DND-41 (cell line): ENCODE data around the gene TMEM132C.

Experiments used
- ATAC-seq: fragments of 200-7000 bp; cut with Tn5 transposase; 3 replicates; pipeline ENCODE4 v1.9.1; 2021; ENCODE audit warnings: low read depth; ENCODE audit not compliant: insufficient read depth
- DNase-seq: peaks from one replicate; pipeline ENCODE4 v3.0.0-alpha.2; 2020
- H2AFZ ChIP-seq: 2 replicates; pipeline ENCODE4 v1.6.0; 2012; ENCODE audit warnings: low read depth, low read length
- H3K27ac ChIP-seq: 2 replicates; pipeline ENCODE4 v1.5.1; 2012; ENCODE audit warnings: low read length, inconsistent platforms
- H3K27me3 ChIP-seq: fragments of 200-600 bp; sonication (generic); 2 replicates; pipeline ENCODE4 v1.6.0; 2012; ENCODE audit warnings: low read length, mild to moderate bottlenecking, inconsistent platforms; ENCODE audit not compliant: insufficient read depth, poor library complexity
- H3K36me3 ChIP-seq: 2 replicates; pipeline ENCODE4 v1.5.1; 2012; ENCODE audit warnings: low read length, inconsistent platforms; ENCODE audit not compliant: insufficient read depth
- H3K4me1 ChIP-seq: 2 replicates; pipeline ENCODE4 v1.5.1; 2012; ENCODE audit warnings: mild to moderate bottlenecking, low read length; ENCODE audit not compliant: insufficient read depth
- H3K4me2 ChIP-seq: 2 replicates; pipeline ENCODE4 v1.6.0; 2012; ENCODE audit warnings: mild to moderate bottlenecking, moderate library complexity, low read length, inconsistent platforms; ENCODE audit not compliant: insufficient read depth
- H3K4me3 ChIP-seq, 2 experiments: fragments of 200-600 bp in 1 of 2; shearing (Covaris generic) in 1 of 2; 2 replicates each; pipeline ENCODE4 v1.5.1; 2012 to 2016; ENCODE audit warnings: inconsistent platforms in 2 of 2, low read length in 2 of 2, mild to moderate bottlenecking in 2 of 2, low read depth in 1 of 2, moderate library complexity in 1 of 2
- H3K79me2 ChIP-seq: 2 replicates; pipeline ENCODE4 v1.6.0; 2012; ENCODE audit warnings: low read length, inconsistent platforms; ENCODE audit not compliant: insufficient read depth
- H3K9ac ChIP-seq: 2 replicates; pipeline ENCODE4 v1.6.0; 2012; ENCODE audit warnings: low read depth, mild to moderate bottlenecking, inconsistent platforms, low read length, moderate library complexity
- H3K9me3 ChIP-seq: 2 replicates; pipeline ENCODE4 v1.5.1; 2012; ENCODE audit warnings: low read length, moderate library complexity, mild to moderate bottlenecking, inconsistent platforms; ENCODE audit not compliant: insufficient read depth, severe bottlenecking
- H4K20me1 ChIP-seq: 2 replicates; pipeline ENCODE4 v1.6.0; 2012; ENCODE audit warnings: low read length; ENCODE audit not compliant: insufficient read depth
- EZH2 ChIP-seq: IDR thresholded peaks from 3 replicates; pipeline ENCODE4 v1.6.1; 2012; ENCODE audit warnings: borderline replicate concordance, low read depth, mild to moderate bottlenecking, moderate library complexity, low read length, inconsistent platforms; ENCODE audit not compliant: severe bottlenecking
- TF ChIP-seq, protein P1 (sequence below): IDR thresholded peaks from 2 replicates; pipeline ENCODE4 v1.5.1; 2012; ENCODE audit warnings: borderline replicate concordance, low read length, moderate library complexity, mild to moderate bottlenecking; ENCODE audit not compliant: poor library complexity, severe bottlenecking; ENCODE audit errors: extremely low read depth

TMEM132C gene

DNA sequence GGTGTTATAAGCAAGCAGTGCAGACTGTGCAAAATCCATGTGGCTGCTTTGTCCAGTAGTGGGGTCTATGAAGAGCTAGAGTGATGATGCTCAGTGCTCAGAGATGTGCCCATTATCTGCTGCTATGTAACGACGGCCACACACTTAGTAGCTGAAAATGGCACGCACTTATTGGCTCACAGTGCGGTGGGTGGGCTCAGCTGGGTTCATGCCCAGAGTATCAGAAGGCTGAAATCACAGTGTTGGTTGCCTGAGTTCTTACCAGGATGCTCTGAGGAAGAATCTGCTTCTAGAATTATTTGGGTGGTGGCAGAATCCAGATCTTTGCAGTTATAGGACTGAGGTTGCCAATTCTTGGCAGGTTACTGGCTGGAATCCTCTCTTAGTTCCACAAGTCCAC is 432.1 kb downstream of the TMEM132C start:
- peaks cover 12% of the 10 kb centered on the region for H3K9me3 ChIP-seq
- no peak for DNase-seq

DNA sequence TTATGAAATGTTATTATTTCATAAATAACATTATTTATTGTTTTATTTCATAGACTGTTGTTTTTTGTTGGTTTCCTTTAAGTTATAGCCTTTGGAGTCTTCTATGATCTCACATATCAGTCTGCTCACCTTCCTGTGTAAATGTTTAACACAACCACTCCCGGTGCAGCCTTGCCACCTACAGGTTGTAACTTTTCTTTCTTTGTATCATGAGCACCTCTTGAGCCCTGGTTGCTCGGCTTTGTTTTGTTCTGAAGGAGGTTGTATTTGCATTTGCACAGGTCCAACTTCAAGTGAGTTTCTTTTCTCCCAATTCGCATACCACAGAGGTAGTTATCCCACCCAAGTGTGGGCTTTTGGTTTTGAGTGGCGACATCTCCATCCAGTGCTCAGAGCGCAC is 435.4 kb downstream of the TMEM132C start:
- Histone ChIP-seq H3K4me1 (no peaks in the 10 kb centered on the region), H3K27ac (no peak overlapping the region), H3K4me2 (no peak overlapping the region), H2AFZ (no peak overlapping the region), H4K20me1 (no peaks in the 10 kb centered on the region), H3K27me3 (no peaks in the 10 kb centered on the region), H3K9me3 (peaks cover 9% of the 10 kb centered on the region), H3K9ac (no peak overlapping the region), H3K36me3 (no peaks in the 10 kb centered on the region), H3K79me2 (no peaks in the 10 kb centered on the region), H3K4me3 (no peak overlapping the region)
- no peak for ATAC-seq
- DNase-seq: no peak
- TF ChIP-seq EZH2: no peak
- TF ChIP-seq, protein P1, sequence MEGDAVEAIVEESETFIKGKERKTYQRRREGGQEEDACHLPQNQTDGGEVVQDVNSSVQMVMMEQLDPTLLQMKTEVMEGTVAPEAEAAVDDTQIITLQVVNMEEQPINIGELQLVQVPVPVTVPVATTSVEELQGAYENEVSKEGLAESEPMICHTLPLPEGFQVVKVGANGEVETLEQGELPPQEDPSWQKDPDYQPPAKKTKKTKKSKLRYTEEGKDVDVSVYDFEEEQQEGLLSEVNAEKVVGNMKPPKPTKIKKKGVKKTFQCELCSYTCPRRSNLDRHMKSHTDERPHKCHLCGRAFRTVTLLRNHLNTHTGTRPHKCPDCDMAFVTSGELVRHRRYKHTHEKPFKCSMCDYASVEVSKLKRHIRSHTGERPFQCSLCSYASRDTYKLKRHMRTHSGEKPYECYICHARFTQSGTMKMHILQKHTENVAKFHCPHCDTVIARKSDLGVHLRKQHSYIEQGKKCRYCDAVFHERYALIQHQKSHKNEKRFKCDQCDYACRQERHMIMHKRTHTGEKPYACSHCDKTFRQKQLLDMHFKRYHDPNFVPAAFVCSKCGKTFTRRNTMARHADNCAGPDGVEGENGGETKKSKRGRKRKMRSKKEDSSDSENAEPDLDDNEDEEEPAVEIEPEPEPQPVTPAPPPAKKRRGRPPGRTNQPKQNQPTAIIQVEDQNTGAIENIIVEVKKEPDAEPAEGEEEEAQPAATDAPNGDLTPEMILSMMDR: no peak

More for the DNA sequence above, 432.1 kb downstream of the TMEM132C start:
- no peak for ATAC-seq
- Histone ChIP-seq H3K4me1 (no peaks in the 10 kb centered on the region), H3K9ac (no peak overlapping the region), H3K4me2 (no peak overlapping the region), H2AFZ (no peak overlapping the region), H3K27ac (no peak overlapping the region), H3K4me3 (no peak overlapping the region), H3K36me3 (no peaks in the 10 kb centered on the region), H3K79me2 (no peaks in the 10 kb centered on the region), H4K20me1 (no peaks in the 10 kb centered on the region), H3K27me3 (no peaks in the 10 kb centered on the region)
- no peak for TF ChIP-seq EZH2
- TF ChIP-seq, protein P1: no peak

DNA sequence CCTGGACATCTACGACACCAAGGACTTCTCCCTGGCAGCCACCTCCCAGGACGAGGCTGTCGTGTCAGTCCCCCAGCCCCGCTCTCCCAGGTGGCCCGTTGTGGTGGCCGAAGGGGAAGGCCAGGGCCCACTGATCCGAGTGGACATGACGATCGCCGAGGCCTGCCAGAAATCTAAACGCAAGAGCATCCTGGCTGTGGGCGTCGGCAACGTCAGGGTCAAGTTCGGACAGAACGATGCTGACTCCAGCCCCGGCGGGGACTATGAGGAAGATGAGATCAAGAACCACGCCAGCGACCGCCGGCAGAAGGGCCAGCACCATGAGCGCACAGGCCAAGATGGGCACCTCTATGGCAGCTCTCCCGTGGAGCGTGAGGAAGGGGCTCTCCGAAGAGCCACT is 438.2 kb downstream of the TMEM132C start:
- no peak overlapping the region for H3K4me2 ChIP-seq
- no peak overlapping the region for H3K27ac ChIP-seq
- TF ChIP-seq, protein P1: no peak
- no peak for TF ChIP-seq EZH2
- H3K27me3 ChIP-seq: no peaks in the 10 kb centered on the region
- no peak overlapping the region for H3K9ac ChIP-seq
- peaks cover 4% of the 10 kb centered on the region for H3K9me3 ChIP-seq
- no peaks in the 10 kb centered on the region for H3K79me2 ChIP-seq
- DNase-seq (no peak), ATAC-seq (no peak)
- no peaks in the 10 kb centered on the region for H3K36me3 ChIP-seq
- H3K4me1 ChIP-seq: no peaks in the 10 kb centered on the region
- no peak overlapping the region for H2AFZ ChIP-seq
- H4K20me1 ChIP-seq: no peaks in the 10 kb centered on the region
- no peak overlapping the region for H3K4me3 ChIP-seq

DNA sequence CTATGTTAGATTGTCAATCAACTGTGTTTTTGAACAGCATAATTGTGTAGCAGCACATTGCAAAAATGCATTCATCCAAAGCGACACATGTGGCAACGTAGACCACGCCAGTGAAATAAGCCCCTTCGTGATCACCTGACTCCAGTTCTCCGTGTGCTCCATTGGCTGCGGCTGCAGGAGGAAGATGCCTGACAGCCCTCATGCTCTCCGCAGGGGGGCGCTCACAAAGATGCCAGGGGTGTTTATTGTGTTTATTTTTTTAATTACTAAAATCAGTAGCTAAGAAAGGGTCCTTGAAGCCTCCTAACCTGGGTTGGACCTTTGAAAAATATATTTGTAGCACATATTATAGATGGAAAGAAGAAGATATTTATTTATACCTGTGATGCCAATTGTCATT is 440.5 kb downstream of the TMEM132C start:
- Histone ChIP-seq H3K27me3 (no peaks in the 10 kb centered on the region), H3K4me2 (no peak overlapping the region), H4K20me1 (no peaks in the 10 kb centered on the region), H3K27ac (no peak overlapping the region), H3K9ac (no peak overlapping the region), H3K79me2 (no peaks in the 10 kb centered on the region), H3K4me3 (no peak overlapping the region), H3K9me3 (peaks cover 4% of the 10 kb centered on the region), H3K36me3 (no peaks in the 10 kb centered on the region), H3K4me1 (no peaks in the 10 kb centered on the region), H2AFZ (no peak overlapping the region)
- TF ChIP-seq, protein P1: no peak
- DNase-seq (no peak), ATAC-seq (no peak)
